Measurements from ENCODE around the gene TMEM51.
"Not testable (repeated sequence)": the region's sequence is repeated elsewhere in the genome, so short reads cannot be mapped to it uniquely, and the experiment has no call there.

The TMEM51 gene

GRCh38 chr1:15128520-15129313 lies 24.8 kb upstream of the TMEM51 start:
- no peak for DNase-seq

DNA sequence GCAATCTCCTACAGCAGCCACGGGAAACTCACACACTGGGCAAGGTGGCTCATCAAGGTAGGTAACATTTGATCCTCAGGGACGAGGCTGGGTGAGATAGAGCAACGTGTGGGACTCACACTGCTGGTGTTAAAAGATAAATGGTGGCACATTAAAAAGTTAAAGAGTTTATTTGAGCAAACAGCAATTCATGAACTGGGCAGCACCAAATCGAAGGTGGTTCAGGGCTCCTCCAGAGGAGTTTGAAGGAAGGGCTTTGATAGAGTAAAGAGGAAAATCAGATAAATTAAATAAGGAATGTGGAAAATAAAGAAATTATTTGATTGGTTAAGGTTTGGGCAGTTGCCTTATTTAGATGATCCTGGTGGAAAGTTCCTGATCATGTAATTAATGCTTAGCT lies 23.6 kb upstream of the TMEM51 start:
- no peak for DNase-seq

GRCh38 chr1:15130607-15131006 lies 22.9 kb upstream of the TMEM51 start:
- DNase-seq = no peak

GRCh38 chr1:15132965-15133364 lies 20.6 kb upstream of the TMEM51 start:
- no peak for DNase-seq

GRCh38 chr1:15134285-15134684 lies 19.3 kb upstream of the TMEM51 start:
- DNase-seq = no peak

DNA sequence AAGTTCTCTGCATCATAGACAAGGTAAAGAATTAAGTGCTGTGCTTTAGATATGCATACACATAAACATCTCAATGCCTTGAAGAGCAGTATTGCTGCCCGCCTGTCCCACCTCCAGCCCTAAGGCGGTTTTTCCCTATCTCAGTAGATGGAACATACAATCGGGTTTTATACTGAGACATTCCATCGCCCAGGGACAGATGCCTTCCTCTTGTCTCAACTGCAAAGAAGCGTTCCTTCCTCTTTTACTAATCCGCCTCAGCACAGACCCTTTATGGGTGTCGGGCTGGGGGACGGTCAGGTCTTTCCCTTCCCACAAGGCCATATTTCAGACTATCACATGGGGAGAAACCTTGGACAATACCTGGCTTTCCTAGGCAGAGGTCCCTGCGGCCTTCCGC lies 17.9 kb upstream of the TMEM51 start:
- not testable (repeated sequence) for DNase-seq

GRCh38 chr1:15137809-15138208 lies 15.7 kb upstream of the TMEM51 start:
- no peak for DNase-seq

- peak; percentile 93 for DNase-seq
Observed at GRCh38 chr1:15139654-15140350, 13.7 kb upstream of the TMEM51 start.

DNA sequence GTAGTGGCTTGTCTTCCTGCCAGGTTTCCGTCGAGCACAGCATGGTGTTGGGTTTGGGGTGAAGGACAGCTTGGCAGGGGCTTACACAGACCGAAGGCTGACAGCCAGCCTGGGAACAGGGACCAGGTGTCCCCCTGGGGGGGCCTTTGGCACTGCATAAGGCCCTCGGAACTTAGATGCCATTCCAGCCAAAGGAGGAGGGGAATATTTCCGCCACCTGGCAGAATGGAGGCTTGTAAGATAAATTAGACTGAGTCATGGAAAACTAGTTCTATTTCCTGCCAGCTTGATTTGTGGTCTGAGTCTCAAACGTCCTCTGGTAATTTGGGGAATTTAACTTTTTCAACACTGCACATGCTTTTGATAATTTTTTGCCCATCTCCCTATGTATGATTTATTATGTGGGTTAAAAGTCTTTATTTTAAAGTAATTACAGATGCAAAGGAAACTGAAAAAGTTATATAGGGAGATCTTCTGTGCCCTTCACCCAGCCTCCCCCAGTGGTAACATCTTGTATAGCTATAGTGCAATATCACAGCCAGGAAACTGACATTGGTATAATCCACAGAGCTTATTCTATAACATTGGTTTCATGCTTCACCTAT lies 11.5 kb upstream of the TMEM51 start:
- DNase-seq = no peak

GRCh38 chr1:15145327-15145726 lies 8.2 kb upstream of the TMEM51 start:
- DNase-seq = no peak

DNA sequence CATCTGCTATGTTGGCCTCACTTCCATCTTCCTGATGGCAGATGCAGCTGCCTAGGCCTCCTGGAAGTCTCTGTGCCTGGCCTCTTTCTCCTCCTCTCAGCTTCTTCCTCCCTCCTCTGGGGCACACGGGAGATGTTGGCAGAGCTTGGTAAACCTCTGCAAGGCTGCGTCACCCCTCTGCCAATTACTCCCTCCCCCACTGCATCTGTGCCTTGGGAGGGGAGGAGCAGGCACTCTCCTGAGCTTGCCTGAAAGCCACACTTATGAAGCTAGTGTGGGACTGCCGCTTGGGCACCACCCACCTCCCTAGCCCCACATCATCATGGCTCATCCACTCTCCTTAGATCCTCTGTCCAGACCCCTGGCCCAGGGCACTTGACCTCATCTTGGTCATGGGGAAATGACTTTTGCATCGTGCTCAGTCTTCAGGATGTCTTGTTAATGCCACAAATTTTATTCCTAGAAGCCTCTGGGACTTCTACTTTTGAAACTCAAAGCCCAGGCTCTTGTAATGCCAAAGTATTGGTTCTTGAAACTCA lies 7.3 kb upstream of the TMEM51 start:
- no peak for DNase-seq

DNA sequence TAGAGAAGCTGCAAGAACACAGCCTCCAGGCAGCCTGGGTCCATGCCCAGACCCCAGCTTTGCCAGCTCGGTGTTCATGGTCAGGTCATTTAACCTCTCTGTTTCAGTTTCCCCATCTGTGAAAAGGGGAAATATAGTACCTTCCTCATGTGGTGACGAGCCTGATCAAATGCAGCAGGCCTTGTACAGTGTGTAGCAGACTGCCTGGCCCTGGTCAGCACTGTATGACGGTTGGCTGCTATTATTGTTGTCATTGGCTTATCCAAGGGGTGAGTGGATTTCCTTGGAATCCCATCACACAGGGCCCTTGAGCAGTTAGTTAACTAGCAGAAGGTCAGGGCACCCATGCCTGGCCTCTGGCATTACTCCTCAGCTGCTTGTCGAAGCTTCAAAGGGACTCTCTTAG lies 6.6 kb upstream of the TMEM51 start:
- no peak for DNase-seq

DNA sequence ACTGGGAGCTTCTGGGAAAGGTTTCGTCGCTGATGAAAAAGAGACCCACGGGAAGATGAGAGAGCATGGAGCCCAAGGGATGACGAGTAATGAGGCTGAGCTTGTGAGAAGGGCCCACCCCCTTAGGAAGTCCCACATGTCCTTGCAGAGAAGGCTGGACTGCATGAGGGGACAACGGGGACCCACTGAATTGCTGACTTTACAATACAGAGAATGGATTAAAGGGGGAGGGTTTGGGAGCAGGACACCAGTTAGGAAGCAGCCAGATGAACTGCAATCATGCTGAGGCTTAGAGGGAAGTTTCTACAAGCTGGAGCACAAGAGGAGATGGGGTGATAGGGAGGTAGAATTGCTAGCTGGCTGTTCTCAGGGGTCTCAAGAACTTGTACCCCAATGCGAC lies 5.5 kb upstream of the TMEM51 start:
- no peak for DNase-seq

GRCh38 chr1:15148475-15148874 lies 5.1 kb upstream of the TMEM51 start:
- DNase-seq = no peak

DNA sequence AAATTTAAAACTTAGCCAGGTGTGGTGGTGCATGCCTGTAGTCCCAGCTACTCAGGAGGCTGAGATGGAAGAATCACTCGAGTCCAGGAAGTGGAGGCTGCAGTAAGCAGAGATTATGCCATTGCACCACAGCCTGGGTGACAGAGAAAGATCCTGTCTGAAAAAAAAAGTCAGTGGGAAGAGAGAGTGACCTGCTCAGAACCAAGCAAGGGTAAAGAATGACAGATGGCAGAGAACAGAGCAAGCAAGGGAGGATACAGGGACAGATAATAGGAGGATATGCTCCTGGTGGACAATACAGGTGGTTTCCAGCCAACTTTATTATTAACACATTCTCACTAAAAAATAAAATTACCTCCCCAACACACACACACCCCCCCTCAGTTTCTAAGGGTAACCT lies 4.6 kb upstream of the TMEM51 start:
- DNase-seq = peak; percentile 20

- no peak for DNase-seq
Observed at GRCh38 chr1:15150376-15150775, 3.2 kb upstream of the TMEM51 start.

DNA sequence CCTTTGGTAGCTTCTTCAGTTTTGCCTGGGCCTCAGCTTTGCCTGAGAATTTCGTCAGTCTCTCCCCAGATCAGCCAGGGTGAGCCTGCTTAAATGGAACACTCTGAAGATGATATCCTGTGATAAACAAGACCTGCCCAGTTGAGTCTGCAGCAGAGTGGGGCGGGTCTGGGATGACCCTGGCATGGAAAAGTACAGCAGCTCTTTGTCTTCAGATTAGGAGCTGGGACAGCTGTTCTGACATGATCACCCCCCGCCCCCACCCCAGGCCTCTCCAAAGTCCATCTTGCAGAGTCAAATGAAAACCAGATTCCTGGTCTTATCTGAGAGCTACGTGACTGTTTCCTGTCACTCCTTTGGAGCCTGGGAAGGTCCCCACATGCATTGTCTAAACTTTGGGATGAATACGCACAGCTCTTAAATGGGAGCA lies 2.2 kb upstream of the TMEM51 start:
- peak; percentile 58 for DNase-seq

GRCh38 chr1:15151871-15152270 lies 1.7 kb upstream of the TMEM51 start:
- DNase-seq = no peak

GRCh38 chr1:15152318-15153183 lies 996 bp upstream of the TMEM51 start:
- peak; percentile 25 for DNase-seq

DNA sequence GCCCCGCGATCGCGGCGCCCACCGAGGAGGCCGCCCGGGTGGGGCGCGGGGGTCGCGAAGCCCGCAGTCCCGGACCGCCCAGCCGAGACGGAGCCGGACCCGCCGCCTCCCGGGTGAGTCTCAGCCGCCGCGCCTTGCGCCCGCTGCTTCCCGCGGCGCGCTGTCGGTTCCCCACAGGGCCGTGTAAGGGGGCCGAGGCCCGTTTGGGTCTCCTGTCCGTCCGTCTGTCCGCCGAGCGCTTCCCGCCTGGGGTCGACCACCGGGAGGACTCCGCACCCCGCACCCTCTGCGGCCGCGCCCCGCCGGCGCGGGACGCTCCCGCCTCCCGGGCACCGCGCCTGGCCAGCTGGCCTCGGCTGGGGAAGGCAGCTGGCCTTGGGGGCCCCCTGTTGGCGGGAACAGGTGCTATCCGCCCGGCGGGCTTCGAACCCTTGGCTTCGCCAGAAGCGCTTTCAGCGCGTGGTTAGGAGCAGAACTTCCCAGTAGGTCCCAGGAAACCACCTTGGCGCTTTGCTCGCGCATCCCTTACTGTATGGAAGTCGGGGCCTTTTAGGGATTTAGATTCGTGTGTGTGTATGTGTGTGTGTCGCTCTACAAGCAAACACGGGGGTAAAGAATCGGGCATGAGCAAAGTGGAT lies 414 bp downstream of the TMEM51 start:
- DNase-seq = no peak

GRCh38 chr1:15154480-15155036 lies 1.0 kb downstream of the TMEM51 start:
- no peak for DNase-seq

GRCh38 chr1:15155191-15155590 lies 1.6 kb downstream of the TMEM51 start:
- no peak for DNase-seq

Measured in NCI-H524 treated with DMSO at 0.1 percent for 48 hours (cell line).